HFF-Myc (cell line): Measurements from ENCODE around the gene BIRC7.

Experiments
- DNase-seq: peaks from one replicate; pipeline ENCODE4 v3.0.0-alpha.2; 2011; ENCODE audit warnings: low read depth; ENCODE audit errors: extremely low read depth
- H3K4me3 ChIP-seq: replicated peaks from 2 replicates; pipeline ENCODE4 v1.5.1; 2011; ENCODE audit warnings: low read depth, mild to moderate bottlenecking, control low read depth, low read length
- CTCF ChIP-seq: IDR thresholded peaks from 2 replicates; pipeline ENCODE4 v1.5.1; 2012; ENCODE audit warnings: mild to moderate bottlenecking, low read depth, low read length, control low read depth; ENCODE audit errors: missing control alignments

BIRC7 gene

DNA sequence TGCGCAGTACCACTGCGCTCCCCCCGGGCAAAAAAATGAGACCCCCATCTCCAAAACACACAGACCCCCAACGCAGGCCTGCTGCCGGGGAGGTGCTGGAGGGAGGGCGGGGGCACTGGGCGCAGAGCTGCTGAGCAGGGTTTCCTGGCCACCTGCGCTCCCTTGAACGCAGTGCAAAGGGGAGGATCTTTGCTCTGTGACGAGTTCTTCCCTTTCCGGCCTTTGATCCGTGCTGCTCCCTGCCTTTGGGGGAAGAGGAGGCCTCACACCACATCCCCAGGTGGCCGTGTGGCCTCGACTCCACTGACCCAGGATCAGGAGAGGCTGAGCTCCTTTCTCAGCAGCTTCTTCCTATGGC is 48.4 kb downstream of the BIRC7 start:
- no peak for DNase-seq
- H3K4me3 ChIP-seq, result no peak overlapping the region
- no peak for TF ChIP-seq CTCF

- TF ChIP-seq CTCF, result no peak
- DNase-seq, result no peak
- no peak overlapping the region for H3K4me3 ChIP-seq
These were observed 48.8 kb downstream of the BIRC7 start for GRCh38 chr20:63284544-63284949.

DNA sequence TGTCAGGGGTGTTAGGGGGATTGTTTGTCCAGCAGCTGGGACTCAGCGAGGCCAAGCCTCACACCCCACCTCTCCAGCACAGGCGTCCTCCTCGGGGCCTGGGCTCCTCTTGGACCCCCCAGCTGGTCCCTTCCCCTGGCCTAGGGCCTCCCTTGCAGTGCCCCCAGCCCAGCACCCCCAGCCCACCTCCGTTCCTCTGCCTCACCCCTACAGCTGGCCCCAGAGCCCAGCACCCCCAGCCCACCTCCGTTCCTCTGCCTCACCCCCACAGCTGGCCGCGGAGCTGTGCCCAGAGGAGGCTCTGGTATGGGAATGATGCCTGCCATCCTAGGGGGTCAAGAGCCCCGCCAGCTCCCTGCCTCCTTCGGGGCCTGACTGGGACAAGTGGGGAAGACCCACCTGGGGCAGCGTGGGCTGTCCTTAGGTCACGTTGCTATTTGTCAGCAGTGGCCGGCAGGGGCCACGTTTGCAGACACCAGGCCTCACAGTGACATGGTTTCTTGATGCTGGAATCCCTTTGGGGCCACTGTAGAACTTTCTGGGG is 49.3 kb downstream of the BIRC7 start:
- TF ChIP-seq CTCF, result no peak
- no peak overlapping the region for H3K4me3 ChIP-seq
- no peak for DNase-seq

- TF ChIP-seq CTCF, result no peak
- no peak for DNase-seq
- no peak overlapping the region for H3K4me3 ChIP-seq
These were observed 50.2 kb downstream of the BIRC7 start for GRCh38 chr20:63285636-63286615.

GRCh38 chr20:63286781-63287696 is 51.3 kb downstream of the BIRC7 start:
- no peak for TF ChIP-seq CTCF
- no peak for DNase-seq
- H3K4me3 ChIP-seq, result no peak overlapping the region

GRCh38 chr20:63287697-63288580 is 52.2 kb downstream of the BIRC7 start:
- no peak for TF ChIP-seq CTCF
- no peak for DNase-seq
- H3K4me3 ChIP-seq, result no peak overlapping the region
